GM12878 (cell line): Measurements from ENCODE around the gene RCN1. TPM values are rescaled to one million over a fixed set of nuclear protein-coding genes. Genes with fewer than 3 reads are reported as not detected.
A peak's percentile ranks its signal among the peaks of the same experiment; 100 is the strongest.

Experiments used
- ATAC-seq: fragments of 200-7000 bp; cut with Tn5 transposase; 3 replicates; pipeline ENCODE4 v1.9.1; 2020; ENCODE audit warnings: mild to moderate bottlenecking, moderate library complexity
- BruUV-seq: library from RNA; stranded (reverse); fragments of 400-500 nt; replicated peaks from 2 replicates; lab custom pipeline; 2021; lab: Mats Ljungman, UMichigan
- CTCF ChIA-PET: fragments of 300-600 bp; sonication (Branson Sonifier 250); formaldehyde crosslinking; extraction: SDS; loops from one replicate; lab custom pipeline; 2021; ENCODE audit warnings: inconsistent platforms; lab: Yijun Ruan, JAX
- POLR2A ChIA-PET: fragments of 350-600 bp; formaldehyde crosslinking; extraction: SDS; loops from one replicate; lab custom pipeline; 2021; ENCODE audit warnings: inconsistent platforms; lab: Charles Lee
- RAD21 ChIA-PET: fragments of 300-600 bp; sonication (Branson Sonifier 250); formaldehyde crosslinking; loops from one replicate; lab custom pipeline; 2023; ENCODE audit warnings: antibody characterized with exemption; ENCODE audit not compliant: unreplicated experiment; lab: Charles Lee
- SMC1A ChIA-PET: fragments of 300-600 bp; sonication (Branson Sonifier 250); formaldehyde crosslinking; loops from one replicate; lab custom pipeline; 2023; ENCODE audit not compliant: unreplicated experiment, uncharacterized antibody; lab: Charles Lee
- DNase-seq: peaks from one replicate; pipeline ENCODE4 v3.0.0-alpha.2; 2011; ENCODE audit warnings: low read depth, low spot score
- FAIRE-seq: peaks from 3 replicates; lab custom pipeline; 2011; peaks lifted over from hg19 to GRCh38; lab: Jason Lieb, UNC
- H2AFZ ChIP-seq: 2 replicates; pipeline ENCODE4 v1.6.0; 2011; ENCODE audit warnings: low read depth, low read length, control low read depth; ENCODE audit not compliant: control insufficient read depth
- H3K27ac ChIP-seq: 2 replicates; pipeline ENCODE4 v1.5.1; 2011; ENCODE audit warnings: control low read depth; ENCODE audit not compliant: control insufficient read depth, insufficient read depth
- H3K27me3 ChIP-seq, 2 experiments: replicated peaks in 1 of 2; 2 replicates each; pipeline versions ENCODE4 v1.6.0 to v1.6.1; 2011; ENCODE audit warnings: low read length in 1 of 2; ENCODE audit not compliant: control insufficient read depth in 2 of 2, insufficient read depth in 2 of 2
- H3K36me3 ChIP-seq, 2 experiments: 2 replicates each; pipeline ENCODE4 v1.5.1; 2011; ENCODE audit warnings: low read length in 1 of 2; ENCODE audit not compliant: control insufficient read depth in 2 of 2, insufficient read depth in 2 of 2
- H3K4me1 ChIP-seq: 2 replicates; pipeline ENCODE4 v1.6.1; 2011; ENCODE audit warnings: mild to moderate bottlenecking, low read length, moderate library complexity, mixed read lengths; ENCODE audit not compliant: control insufficient read depth, insufficient read depth
- H3K4me2 ChIP-seq: 2 replicates; pipeline ENCODE4 v1.6.0; 2011; ENCODE audit warnings: control low read depth; ENCODE audit not compliant: control insufficient read depth, insufficient read depth
- H3K4me3 ChIP-seq: fragments of 200-600 bp; sonication (generic); 2 replicates; pipeline ENCODE4 v1.5.1; 2016
- H3K79me2 ChIP-seq: 2 replicates; pipeline ENCODE4 v1.6.0; 2011; ENCODE audit warnings: low read length; ENCODE audit not compliant: control insufficient read depth, insufficient read depth
- H3K9ac ChIP-seq: 2 replicates; pipeline ENCODE4 v1.8.0; 2011; ENCODE audit warnings: low read length, control low read depth, mixed read lengths; ENCODE audit not compliant: control insufficient read depth, insufficient read depth
- H3K9me3 ChIP-seq: replicated peaks from 3 replicates; pipeline ENCODE4 v1.5.1; 2011; ENCODE audit warnings: mild to moderate bottlenecking, low read length; ENCODE audit not compliant: control insufficient read depth, insufficient read depth
- H4K20me1 ChIP-seq: 2 replicates; pipeline ENCODE4 v1.6.0; 2011; ENCODE audit not compliant: control insufficient read depth, insufficient read depth
- BCL11A ChIP-seq: IDR thresholded peaks from 2 replicates; pipeline ENCODE4 v1.6.1; 2011; ENCODE audit warnings: low read depth, low read length
- CBFB ChIP-seq: IDR thresholded peaks from 2 replicates; pipeline ENCODE4 v1.6.1; 2016; ENCODE audit warnings: antibody characterized with exemption, low read depth
- CBX5 ChIP-seq: sonication (generic); IDR thresholded peaks from 2 replicates; pipeline ENCODE4 v1.6.1; 2016; ENCODE audit warnings: low read depth, moderate library complexity, mild to moderate bottlenecking, inconsistent platforms
- CHD4 ChIP-seq: fragments of 200-600 bp; sonication (generic); IDR thresholded peaks from 2 replicates; pipeline ENCODE4 v1.6.1; 2016; ENCODE audit warnings: mild to moderate bottlenecking
- EZH2 ChIP-seq: IDR thresholded peaks from 2 replicates; pipeline ENCODE4 v1.6.1; 2012; ENCODE audit warnings: low read depth, mild to moderate bottlenecking, control low read depth, inconsistent platforms, low read length, borderline replicate concordance; ENCODE audit not compliant: control insufficient read depth
- FOXK2 ChIP-seq: fragments of 450-650 bp; IDR thresholded peaks from 2 replicates; pipeline ENCODE4 v1.6.1; 2017; ENCODE audit warnings: mild to moderate bottlenecking, moderate library complexity
- HDAC2 ChIP-seq: fragments of 200-600 bp; sonication (generic); IDR thresholded peaks from 2 replicates; pipeline ENCODE4 v1.6.1; 2017
- KAT2A ChIP-seq: conservative IDR thresholded peaks from 2 replicates; pipeline ENCODE4 v1.6.1; 2011; ENCODE audit warnings: low read depth, low read length; ENCODE audit not compliant: control insufficient read depth
- MYB ChIP-seq: fragments of 150-350 bp; IDR thresholded peaks from 2 replicates; pipeline ENCODE4 v1.6.1; 2014; ENCODE audit warnings: mild to moderate bottlenecking, low read depth, low read length, borderline replicate concordance
- NBN ChIP-seq: fragments of 450-650 bp; IDR thresholded peaks from 2 replicates; pipeline ENCODE4 v1.6.1; 2016
- POU2F2 ChIP-seq: IDR thresholded peaks from 3 replicates; pipeline ENCODE4 v1.6.1; 2011; ENCODE audit warnings: low read depth, mild to moderate bottlenecking, low read length, borderline replicate concordance
- RAD21 ChIP-seq: IDR thresholded peaks from 2 replicates; pipeline ENCODE4 v1.6.1; 2011; ENCODE audit warnings: mild to moderate bottlenecking, low read depth, low read length, moderate library complexity; ENCODE audit not compliant: insufficient read depth
- RB1 ChIP-seq: fragments of 450-650 bp; formaldehyde crosslinking; IDR thresholded peaks from 2 replicates; pipeline ENCODE4 v1.6.1; 2017; ENCODE audit warnings: mild to moderate bottlenecking, borderline replicate concordance
- SIX5 ChIP-seq: IDR thresholded peaks from 2 replicates; pipeline ENCODE4 v1.6.1; 2011; ENCODE audit warnings: mild to moderate bottlenecking, low read depth, low read length, moderate library complexity; ENCODE audit not compliant: severe bottlenecking
- SMARCA5 ChIP-seq: fragments of 450-650 bp; IDR thresholded peaks from 2 replicates; pipeline ENCODE4 v1.6.1; 2017; ENCODE audit warnings: mild to moderate bottlenecking
- TBL1XR1 ChIP-seq: IDR thresholded peaks from 2 replicates; pipeline ENCODE4 v1.6.1; 2012; ENCODE audit warnings: low read depth, low read length, improper control_type of control experiment
- WRNIP1 ChIP-seq: IDR thresholded peaks from 2 replicates; pipeline ENCODE4 v1.6.1; 2011; ENCODE audit warnings: low read depth, low read length, improper control_type of control experiment, borderline replicate concordance
- WGBS: methylation state at CpG from one replicate; pipeline ENCODE4 v1.1.6; 2016; ENCODE audit warnings: low lambda C conversion rate; ENCODE audit not compliant: insufficient replicate concordance, insufficient coverage; ENCODE audit errors: missing lambda C conversion rate; 5-methylcytosine and 5-hydroxymethylcytosine counted together
- in situ Hi-C: fragments of 300-500 bp; cut with MboI; formaldehyde crosslinking; loops from 9 replicates; pipeline ENCODE4 v1.14.3; 2018; ENCODE audit warnings: mixed read lengths
- intact Hi-C: fragments of 100-400 bp; cut with micrococcal nuclease; formaldehyde crosslinking; loops from one replicate; pipeline ENCODE4 v1.14.2; 2022; ENCODE audit not compliant: unreplicated experiment
- polyA plus RNA-seq, 11 experiments: library from polyadenylated mRNA; depleted of rRNA in 4 of 11; unstranded in 6 of 11; stranded (reverse) in 5 of 11; fragments of >200 nt; fragmentation: Nextera tagmentation in 4 of 11; fragmentation: Illumina TruSeq in 1 of 11; extraction: Ambion mirVana in 4 of 11; extraction: Trizol in 1 of 11; gene quantifications; 1 replicate in 1 of 11; 2 replicates in 10 of 11; pipeline versions ENCODE4 v1.2.1 to v1.2.3, GENCODE V29; 2011 to 2016; ENCODE audit warnings: inconsistent platforms in 2 of 11, missing spikeins in 2 of 11, low read depth in 1 of 11
- total RNA-seq, 4 experiments: library from RNA; depleted of rRNA in 3 of 4; stranded (reverse); fragments of >200 nt in 3 of 4; fragmentation: Illumina TruSeq in 1 of 4; extraction: Trizol in 1 of 4; gene quantifications; 2 replicates each; pipeline versions ENCODE4 v1.2.1 to v1.2.3, GENCODE V29; 2013 to 2021
- TF ChIP-seq, protein P1 (sequence below): fragments of 450-650 bp; formaldehyde crosslinking; IDR thresholded peaks from 2 replicates; pipeline ENCODE4 v1.4.0; 2022; ENCODE audit warnings: mild to moderate bottlenecking, moderate library complexity

The RCN1 gene
- total and polyA plus RNA-seq, 10 of the 15 experiments (the other 5 are each of a cell fraction or from before 2014, with no cell fraction given) = 17.6 to 76.7 (median 56.4) TPM

DNA sequence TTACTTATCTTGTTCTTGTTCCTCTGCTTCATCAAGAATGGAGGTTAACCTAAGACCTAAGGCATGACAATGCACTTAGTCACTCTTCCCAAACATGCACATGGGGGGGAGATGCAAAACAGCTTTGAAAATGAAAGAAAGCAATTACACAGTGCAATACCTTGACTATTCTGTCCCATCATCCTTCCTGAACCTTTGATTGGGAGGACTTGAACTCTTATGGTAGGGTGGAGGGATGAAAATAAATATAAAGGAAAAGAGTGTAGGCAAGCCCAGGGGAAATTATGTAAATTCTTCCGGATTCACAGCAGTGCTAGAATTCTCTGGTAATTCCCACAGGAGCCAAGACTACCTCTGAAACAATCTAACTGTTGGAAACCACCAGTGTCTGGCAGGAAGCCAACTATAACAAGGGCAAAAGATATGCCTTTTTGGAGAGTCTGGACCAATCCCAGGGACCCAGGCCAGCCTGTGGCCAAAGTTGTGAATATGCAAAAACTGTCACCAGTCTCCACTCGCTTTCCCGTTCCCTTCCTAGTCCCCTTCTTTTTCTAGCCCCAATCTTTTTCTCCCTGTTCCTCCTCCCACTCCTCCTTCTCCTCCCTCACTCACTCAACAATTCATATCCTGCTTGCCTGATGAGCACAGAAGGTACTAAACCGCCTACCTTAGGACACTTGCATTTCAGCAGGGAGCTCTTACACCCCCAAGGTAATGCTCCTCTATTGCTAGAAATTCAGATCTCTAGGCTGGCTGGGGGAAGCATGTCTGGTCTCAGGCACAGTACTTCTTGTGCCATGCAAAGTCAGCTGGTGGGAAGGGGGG lies 2.5 kb upstream of the RCN1 start:
- ATAC-seq (peak; percentile 24), DNase-seq (peak; percentile 66), FAIRE-seq (peak; percentile 78)
- WGBS = 12% methylated on average over 4 of the region's 4 CpGs
- peak overlapping the region; percentile 33; the same call in 1 of the 2 replicates for H2AFZ ChIP-seq
- ChIA-PET SMC1A (interaction anchor here (0.8 to 3.1 kb wide), 8 partner anchors 18 to 231 kb away, joined by 3 to 11 read pairs (median 4); no protein-coding TSS in a partner anchor), RAD21 (interaction anchor here (0.9 to 2.1 kb wide), 4 partner anchors 18 to 88 kb away, joined by 3 to 7 read pairs (median 6); no protein-coding TSS in a partner anchor), POLR2A (interaction anchor here (0.5 to 2.4 kb wide), 7 partner anchors 18 to 1351 kb away, joined by 3 to 10 read pairs (median 4); no protein-coding TSS in a partner anchor), CTCF (interaction anchor here (0.7 to 2.6 kb wide), 2 partner anchors 36 to 66 kb away, joined by 4 to 7 read pairs; no protein-coding TSS in a partner anchor)
- intact Hi-C loops = loop anchor here (2.0 to 5.0 kb wide), 2 partner anchors 36 to 64 kb away; no protein-coding TSS in a partner anchor
- H3K4me3 ChIP-seq = peak overlapping the region; percentile 31
- H3K27me3 ChIP-seq = no peaks in the 10 kb centered on the region
- peaks cover 13% of the 10 kb centered on the region for H3K4me1 ChIP-seq
- H3K27ac ChIP-seq = peak overlapping the region; percentile 69
- BruUV-seq = no TSS peak
- no peaks in the 10 kb centered on the region for H3K9me3 ChIP-seq
- no peaks in the 10 kb centered on the region for H3K36me3 ChIP-seq
- H3K9ac ChIP-seq = peak overlapping the region; percentile 44
- H3K79me2 ChIP-seq = peaks cover 31% of the 10 kb centered on the region
- in situ Hi-C loops = loop anchor here (25.0 kb wide), 1 partner anchor 1751 kb away; no protein-coding TSS in a partner anchor
- no peaks in the 10 kb centered on the region for H4K20me1 ChIP-seq
- H3K4me2 ChIP-seq = peak overlapping the region; percentile 45
- TF ChIP-seq TBL1XR1 (no peak), HDAC2 (no peak), POU2F2 (no peak; the same call in 2 of the 3 replicates), FOXK2 (no peak), SIX5 (no peak), BCL11A (no peak), WRNIP1 (no peak), KAT2A (no peak), RAD21 (no peak), CHD4 (no peak), RB1 (no peak), NBN (no peak), CBX5 (no peak), SMARCA5 (no peak), CBFB (no peak), EZH2 (no peak), MYB (no peak)
- TF ChIP-seq, protein P1, sequence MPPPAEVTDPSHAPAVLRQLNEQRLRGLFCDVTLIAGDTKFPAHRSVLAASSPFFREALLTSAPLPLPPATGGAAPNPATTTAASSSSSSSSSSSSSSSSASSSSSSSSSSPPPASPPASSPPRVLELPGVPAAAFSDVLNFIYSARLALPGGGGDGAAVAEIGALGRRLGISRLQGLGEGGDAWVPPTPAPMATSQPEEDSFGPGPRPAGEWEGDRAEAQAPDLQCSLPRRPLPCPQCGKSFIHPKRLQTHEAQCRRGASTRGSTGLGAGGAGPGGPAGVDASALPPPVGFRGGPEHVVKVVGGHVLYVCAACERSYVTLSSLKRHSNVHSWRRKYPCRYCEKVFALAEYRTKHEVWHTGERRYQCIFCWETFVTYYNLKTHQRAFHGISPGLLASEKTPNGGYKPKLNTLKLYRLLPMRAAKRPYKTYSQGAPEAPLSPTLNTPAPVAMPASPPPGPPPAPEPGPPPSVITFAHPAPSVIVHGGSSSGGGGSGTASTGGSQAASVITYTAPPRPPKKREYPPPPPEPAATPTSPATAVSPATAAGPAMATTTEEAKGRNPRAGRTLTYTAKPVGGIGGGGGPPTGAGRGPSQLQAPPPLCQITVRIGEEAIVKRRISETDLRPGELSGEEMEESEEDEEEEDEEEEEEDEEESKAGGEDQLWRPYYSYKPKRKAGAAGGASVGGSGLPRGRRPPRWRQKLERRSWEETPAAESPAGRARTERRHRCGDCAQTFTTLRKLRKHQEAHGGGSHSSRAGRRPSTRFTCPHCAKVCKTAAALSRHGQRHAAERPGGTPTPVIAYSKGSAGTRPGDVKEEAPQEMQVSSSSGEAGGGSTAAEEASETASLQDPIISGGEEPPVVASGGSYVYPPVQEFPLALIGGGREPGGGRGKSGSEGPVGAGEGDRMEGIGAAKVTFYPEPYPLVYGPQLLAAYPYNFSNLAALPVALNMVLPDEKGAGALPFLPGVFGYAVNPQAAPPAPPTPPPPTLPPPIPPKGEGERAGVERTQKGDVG = no peak
